Duodenal mucosa (tissue), 2 donors: Measurements from ENCODE around the gene RPL28.
"Not testable (repeated sequence)": the region's sequence is repeated elsewhere in the genome, so short reads cannot be mapped to it uniquely, and the experiment has no call there.

Source experiments
- H3K27ac ChIP-seq: one replicate; pipeline ENCODE4 v1.7.0; 2013; ENCODE audit warnings: low read depth, low read length
- H3K27me3 ChIP-seq, 2 donors: one replicate each; pipeline ENCODE4 v1.7.0; 2013; ENCODE audit warnings: low read length in 2 of 2, control low read depth in 1 of 2; ENCODE audit not compliant: insufficient read depth in 2 of 2, control insufficient read depth in 1 of 2
- H3K36me3 ChIP-seq, 2 donors: one replicate each; pipeline ENCODE4 v1.7.0; 2013; ENCODE audit warnings: low read length in 2 of 2, control low read depth in 1 of 2; ENCODE audit not compliant: insufficient read depth in 2 of 2, control insufficient read depth in 1 of 2
- H3K4me1 ChIP-seq, 2 donors: one replicate each; pipeline ENCODE4 v1.7.0; 2013; ENCODE audit warnings: low read length in 2 of 2, control low read depth in 1 of 2; ENCODE audit not compliant: insufficient read depth in 2 of 2, control insufficient read depth in 1 of 2
- H3K4me3 ChIP-seq, 2 donors: one replicate each; pipeline ENCODE4 v1.7.0; 2013; ENCODE audit warnings: low read length in 2 of 2, low read depth in 1 of 2
- H3K9ac ChIP-seq, 2 donors: one replicate each; pipeline ENCODE4 v1.7.0; 2013; ENCODE audit warnings: low read length in 2 of 2, low read depth in 1 of 2
- H3K9me3 ChIP-seq, 2 donors: one replicate each; pipeline ENCODE4 v1.7.0; 2013; ENCODE audit warnings: low read length in 2 of 2, control low read depth in 1 of 2; ENCODE audit not compliant: control insufficient read depth in 1 of 2

The RPL28 gene

DNA sequence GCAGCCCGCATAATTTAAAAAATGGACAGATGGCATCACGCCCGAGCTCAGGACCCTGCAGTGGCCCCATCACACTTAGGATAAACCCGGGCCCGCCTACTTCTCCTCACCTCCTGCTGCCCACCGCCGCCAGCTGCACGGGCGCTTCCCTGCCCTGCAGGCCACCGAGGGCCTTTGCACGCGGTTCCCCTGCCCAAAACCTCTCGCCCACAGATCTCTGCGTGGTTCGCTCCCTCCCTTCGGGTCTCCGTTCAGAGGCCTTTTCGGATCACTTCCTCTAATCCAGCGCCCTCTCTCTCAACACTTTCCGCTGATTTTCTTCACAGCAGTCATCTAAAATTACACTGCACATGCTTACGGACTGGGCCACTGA lies 55.6 kb downstream of the RPL28 start:
- Histone ChIP-seq H3K9ac (no peak overlapping the region), H3K27me3 (peaks cover 45 to 53% of the 10 kb centered on the region in 2 donors), H3K4me3 (no peak overlapping the region), H3K36me3 (no peaks in the 10 kb centered on the region), H3K4me1 (peaks cover 6 to 13% of the 10 kb centered on the region in 2 donors), H3K9me3 (no peaks in the 10 kb centered on the region), H3K27ac (no peak overlapping the region)

DNA sequence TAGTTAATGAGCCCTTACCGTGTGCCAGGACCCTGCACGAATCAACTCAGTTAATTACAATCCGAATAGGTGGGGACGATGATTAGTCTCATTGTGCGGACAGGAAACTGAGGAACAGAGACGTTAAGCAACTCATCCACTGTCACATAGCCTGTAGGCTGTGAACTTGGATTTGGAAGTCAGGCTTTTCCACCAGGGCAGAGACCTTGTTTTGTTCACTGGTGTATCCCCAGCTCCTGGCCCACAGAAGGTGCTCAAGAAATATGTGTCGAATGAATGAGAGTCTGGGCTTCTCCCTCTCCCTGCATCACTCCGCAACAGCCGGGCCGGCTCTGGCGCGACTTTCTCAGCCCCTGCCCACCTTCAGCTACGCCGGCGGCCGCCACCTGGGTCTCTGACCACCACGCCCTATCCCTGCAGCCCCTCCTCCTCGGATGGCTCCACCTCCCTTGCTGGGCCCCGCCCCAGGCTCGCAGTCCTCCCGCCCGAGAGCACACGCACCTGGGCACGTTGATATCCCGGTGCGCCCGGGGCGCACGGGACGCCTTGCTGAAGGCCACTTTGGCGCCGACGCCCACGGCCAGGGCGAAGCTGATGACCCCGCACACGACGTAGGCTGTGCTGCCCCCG lies 56.1 kb downstream of the RPL28 start:
- H3K9ac ChIP-seq = no peak overlapping the region

DNA sequence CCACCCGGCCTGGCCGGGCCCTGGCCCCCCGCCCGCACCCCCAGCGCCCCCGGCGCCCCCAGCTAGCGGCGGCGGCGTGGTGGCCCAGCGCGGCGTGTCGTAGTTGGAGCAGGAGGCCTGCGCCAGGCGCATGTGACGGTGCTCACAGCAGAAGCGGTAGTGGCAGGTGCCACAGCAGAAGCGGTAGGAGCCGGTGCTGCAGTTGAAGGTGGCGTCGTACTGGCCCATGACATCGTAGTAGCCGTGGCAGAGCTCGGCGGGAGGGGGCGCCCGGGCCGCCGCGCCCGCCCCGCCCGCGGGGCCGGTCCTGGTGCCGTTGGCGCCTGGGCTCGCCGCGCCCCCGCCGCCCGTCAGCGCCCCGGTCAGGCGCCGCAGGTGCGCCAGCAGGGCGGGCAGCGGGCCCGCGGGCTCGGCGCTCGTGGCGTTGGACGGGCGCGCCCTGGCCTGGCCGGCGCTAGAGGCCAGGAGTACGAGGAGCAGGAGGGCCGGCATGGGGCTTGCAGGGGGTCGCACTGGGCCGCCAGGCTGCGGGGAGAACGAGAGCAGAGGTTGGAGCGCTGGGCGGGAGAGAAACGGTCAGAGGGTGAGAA lies 56.7 kb downstream of the RPL28 start:
- Histone ChIP-seq H3K27me3 (peaks cover 47 to 48% of the 10 kb centered on the region in 2 donors), H3K4me3 (no peak overlapping the region), H3K27ac (no peak overlapping the region), H3K36me3 (no peaks in the 10 kb centered on the region), H3K9ac (no peak overlapping the region), H3K9me3 (no peaks in the 10 kb centered on the region), H3K4me1 (peaks cover 6 to 13% of the 10 kb centered on the region in 2 donors)

More for the DNA sequence above, 56.1 kb downstream of the RPL28 start:
- H3K27ac ChIP-seq = no peak overlapping the region
- H3K9me3 ChIP-seq = no peaks in the 10 kb centered on the region
- H3K36me3 ChIP-seq = no peaks in the 10 kb centered on the region
- no peak overlapping the region for H3K4me3 ChIP-seq
- H3K27me3 ChIP-seq = peaks cover 45 to 50% of the 10 kb centered on the region in 2 donors
- peaks cover 6 to 13% of the 10 kb centered on the region in 2 donors for H3K4me1 ChIP-seq

DNA sequence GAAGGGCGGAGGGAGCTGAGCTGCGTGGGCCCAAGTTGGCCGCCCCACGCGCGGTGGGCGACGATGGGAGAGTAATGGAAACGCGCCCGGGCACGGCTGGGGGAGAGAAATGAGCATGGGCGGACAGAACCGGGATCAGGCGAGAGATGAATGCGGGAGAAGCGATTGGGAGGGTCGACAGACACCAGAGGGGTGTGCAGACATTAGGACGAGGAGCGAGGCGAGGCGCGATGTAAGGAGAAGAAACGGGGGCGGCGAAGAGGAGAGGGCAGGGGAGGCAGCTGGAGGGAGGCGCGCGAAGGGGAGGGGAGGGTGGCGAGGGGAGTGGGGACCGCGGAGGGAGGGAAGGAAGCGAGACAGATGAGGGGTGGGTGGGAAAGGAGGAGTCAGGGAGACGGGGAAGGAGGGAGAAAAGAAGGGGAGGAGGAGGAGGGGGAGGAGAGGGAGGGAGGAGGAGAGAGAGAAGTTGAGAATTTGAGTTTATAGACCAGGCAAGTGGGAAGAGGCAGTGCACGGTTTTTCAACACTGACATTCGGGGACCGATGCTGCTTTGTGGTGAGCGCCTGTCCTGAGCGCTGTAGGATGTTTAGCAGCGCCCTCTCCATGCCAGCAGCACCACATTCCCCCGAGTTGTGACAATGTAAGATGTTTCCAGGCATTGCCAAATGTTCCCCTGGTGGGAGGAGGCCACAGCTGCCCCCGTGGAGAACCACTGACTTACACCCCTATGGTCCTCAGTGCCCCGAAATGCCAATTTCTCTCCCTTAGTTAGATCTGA lies 57.5 kb downstream of the RPL28 start, which contains the start of gene SHISA7:
Gene SHISA7 (minus strand): TSS at position 256 of the 779 bp plus-strand sequence. CDS start 437 bp downstream, outside the sequence.
- Histone ChIP-seq H3K27ac (no peak within 1 kb of the TSS), H3K4me1 (peaks cover 6 to 13% of the 10 kb centered on the region in 2 donors), H3K4me3 (no peak within 1 kb of the TSS), H3K27me3 (peaks cover 49 to 52% of the 10 kb centered on the region in 2 donors), H3K36me3 (no peaks in the 10 kb centered on the region), H3K9me3 (no peaks in the 10 kb centered on the region), H3K9ac (no peak within 1 kb of the TSS)

DNA sequence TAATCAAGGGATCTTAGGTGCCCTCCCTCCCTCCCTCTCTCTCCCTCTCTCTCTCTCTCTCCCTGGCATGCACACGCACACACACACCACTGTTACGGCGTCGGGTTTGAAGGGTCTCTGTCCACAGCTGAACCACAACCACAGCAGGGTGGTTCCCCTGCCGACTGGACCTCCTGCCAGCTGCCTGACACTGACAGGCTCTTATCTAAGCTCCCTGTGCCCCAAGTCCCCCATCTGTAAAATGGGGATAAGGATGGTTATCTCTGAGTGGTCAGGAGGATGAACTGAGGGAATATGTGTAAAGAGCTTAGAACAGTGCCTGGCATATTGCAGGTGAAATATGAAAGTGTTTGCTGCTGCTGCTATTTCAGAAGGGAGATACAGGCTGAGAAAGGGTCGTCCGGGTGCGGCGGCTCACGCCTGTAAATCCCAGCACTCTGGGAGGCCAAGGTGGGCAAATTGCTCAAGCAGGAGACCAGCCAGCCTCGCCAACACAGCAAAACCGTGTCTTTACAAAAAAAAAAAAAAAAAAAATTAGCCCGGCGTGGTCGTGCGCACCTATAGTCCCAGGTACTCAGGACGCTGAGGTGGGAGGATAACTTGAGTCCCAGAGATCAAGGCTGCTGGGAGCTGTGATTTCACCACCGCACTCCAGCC lies 58.2 kb downstream of the RPL28 start:
- H3K9ac ChIP-seq = no peak overlapping the region
- no peak overlapping the region for H3K4me3 ChIP-seq
- H3K27ac ChIP-seq = no peak overlapping the region
- H3K36me3 ChIP-seq = no peaks in the 10 kb centered on the region
- H3K27me3 ChIP-seq = peaks cover 42 to 50% of the 10 kb centered on the region in 2 donors
- H3K9me3 ChIP-seq = no peaks in the 10 kb centered on the region
- peaks cover 6 to 13% of the 10 kb centered on the region in 2 donors for H3K4me1 ChIP-seq

DNA sequence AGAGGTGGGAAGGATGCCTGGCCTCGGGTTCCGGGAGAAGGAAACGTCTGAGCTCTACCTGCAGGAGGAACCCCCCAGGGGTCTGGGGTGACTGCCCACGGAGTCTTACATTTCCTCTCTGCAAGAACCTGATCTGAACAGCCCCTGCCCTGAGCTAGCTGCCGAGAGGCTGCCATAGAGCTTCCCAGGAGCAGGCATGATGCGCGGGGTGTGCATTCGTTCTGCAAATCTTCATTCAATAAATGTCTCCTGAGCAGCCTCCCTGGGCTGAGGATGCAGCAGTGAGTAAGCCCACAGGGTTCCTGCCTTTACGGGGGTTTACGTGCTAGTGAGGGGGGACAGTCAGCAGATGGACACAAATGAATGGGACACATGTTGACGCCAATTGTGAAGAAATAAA lies 58.9 kb downstream of the RPL28 start:
- Histone ChIP-seq H3K27me3 (peaks cover 42 to 49% of the 10 kb centered on the region in 2 donors), H3K4me3 (no peak overlapping the region), H3K4me1 (peaks cover 6 to 13% of the 10 kb centered on the region in 2 donors), H3K9ac (no peak overlapping the region), H3K27ac (no peak overlapping the region), H3K9me3 (no peaks in the 10 kb centered on the region), H3K36me3 (no peaks in the 10 kb centered on the region)

DNA sequence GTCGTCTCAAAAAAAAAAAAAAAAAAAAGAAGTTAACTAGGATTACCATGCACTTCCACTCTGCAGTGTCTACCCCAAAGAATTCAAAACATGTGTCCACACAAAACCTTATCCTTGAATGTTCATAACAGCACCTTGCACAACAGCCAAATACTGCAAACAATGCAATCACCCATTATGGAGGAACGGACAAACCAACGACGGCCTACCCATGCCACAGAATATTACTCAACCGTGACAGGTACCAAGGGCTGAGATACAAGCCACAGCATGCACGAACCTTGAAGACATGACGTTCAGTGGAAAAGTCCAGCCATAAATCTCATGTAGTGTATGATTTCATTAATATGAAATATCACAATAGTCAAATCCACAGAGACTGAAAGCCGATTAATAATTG lies 60.3 kb downstream of the RPL28 start:
- Histone ChIP-seq H3K4me1 (peaks cover 6 to 7% of the 10 kb centered on the region in 2 donors), H3K9me3 (no peaks in the 10 kb centered on the region), H3K9ac (no peak overlapping the region), H3K27me3 (peaks cover 31 to 37% of the 10 kb centered on the region in 2 donors), H3K27ac (no peak overlapping the region), H3K36me3 (no peaks in the 10 kb centered on the region), H3K4me3 (no peak overlapping the region)

DNA sequence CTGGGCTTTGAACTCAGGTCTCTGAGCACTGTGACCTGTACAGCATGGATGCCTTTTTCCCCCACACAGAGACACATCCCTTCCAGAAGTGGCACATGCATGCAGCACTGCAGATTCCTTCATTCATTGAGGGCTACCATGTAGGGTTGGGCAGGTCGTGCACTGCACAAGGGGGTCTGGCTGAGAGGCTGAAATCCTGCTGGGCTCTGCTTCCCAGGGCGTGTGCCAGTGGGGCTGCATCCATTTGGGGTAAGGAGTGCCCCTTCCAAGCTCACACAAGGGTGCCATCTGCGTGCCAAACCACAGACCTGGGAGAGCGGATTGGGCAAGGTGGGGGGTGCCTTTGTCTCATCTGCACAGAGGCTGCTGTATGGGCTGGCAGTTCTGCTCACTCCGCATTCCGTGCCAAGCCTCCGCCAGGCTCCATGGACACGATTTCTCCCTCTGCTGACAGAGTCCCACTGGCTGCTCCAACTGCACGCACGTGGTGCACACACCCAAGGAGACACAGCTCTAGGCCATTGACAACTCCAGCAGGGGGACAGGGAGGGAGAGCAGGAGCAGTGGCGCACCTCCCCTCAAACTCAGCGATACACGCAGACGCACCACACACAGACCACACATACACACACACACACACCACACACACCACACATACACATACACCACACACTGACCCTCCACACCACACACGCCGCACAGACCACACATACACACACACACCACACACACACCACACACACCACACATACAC lies 61.9 kb downstream of the RPL28 start:
- H3K9me3 ChIP-seq = no peaks in the 10 kb centered on the region
- H3K36me3 ChIP-seq = no peaks in the 10 kb centered on the region
- no peak overlapping the region for H3K27ac ChIP-seq
- no peak overlapping the region for H3K9ac ChIP-seq
- peaks cover 31% of the 10 kb centered on the region in 2 donors for H3K27me3 ChIP-seq
- H3K4me1 ChIP-seq = peaks cover 0 to 5% of the 10 kb centered on the region in 2 donors
- no peak overlapping the region for H3K4me3 ChIP-seq

DNA sequence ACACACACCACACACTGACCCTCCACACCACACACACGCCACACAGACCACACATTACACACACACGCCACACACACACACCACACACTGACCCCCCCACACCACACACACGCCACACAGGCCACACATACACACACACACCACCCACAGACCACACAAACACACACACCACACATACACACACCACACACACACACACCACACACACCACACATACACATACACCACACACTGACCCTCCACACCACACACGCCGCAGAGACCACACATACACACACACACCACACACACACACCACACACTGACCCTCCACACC lies 62.4 kb downstream of the RPL28 start:
- H3K9me3 ChIP-seq, H3K36me3 ChIP-seq, H3K4me1 ChIP-seq, H3K4me3 ChIP-seq, H3K9ac ChIP-seq, H3K27ac ChIP-seq: not testable (repeated sequence)
- peaks cover 31% of the 10 kb centered on the region in 2 donors for H3K27me3 ChIP-seq
